GM19468 (cell line): ENCODE data around the gene IRF2.

Source experiments
- ATAC-seq: cut with Tn5 transposase; IDR thresholded peaks from one replicate; pipeline ENCODE4 v1.9.1; 2021; ENCODE audit warnings: mild to moderate bottlenecking, moderate library complexity, moderate number of reproducible peaks; ENCODE audit not compliant: unreplicated experiment; ENCODE audit errors: extremely low read depth

IRF2 gene

DNA sequence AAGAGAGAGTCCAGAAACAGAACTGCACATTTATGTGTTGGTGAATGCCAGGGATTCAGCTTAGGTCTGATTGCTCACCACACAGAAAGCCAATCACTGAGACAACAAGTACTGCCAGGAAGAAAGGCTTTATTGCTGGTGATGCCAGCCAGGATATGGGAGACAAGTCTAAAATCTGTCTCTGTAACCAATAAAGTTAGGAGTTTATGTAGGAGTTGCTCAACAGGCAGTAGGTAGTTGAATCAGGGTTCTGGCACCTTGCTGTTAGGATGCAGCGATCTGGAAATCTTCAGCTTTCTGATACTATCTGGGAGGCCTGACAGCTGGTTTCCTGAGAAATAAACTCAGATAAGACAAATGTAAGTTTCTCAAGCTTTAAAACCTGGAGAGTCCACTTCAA, 136.4 kb downstream of the IRF2 start:
- no peak for ATAC-seq
